ENCODE results near the gene GBX2.
"Not testable (repeated sequence)": the region's sequence is repeated elsewhere in the genome, so short reads cannot be mapped to it uniquely, and the experiment has no call there.

Gene GBX2

DNA sequence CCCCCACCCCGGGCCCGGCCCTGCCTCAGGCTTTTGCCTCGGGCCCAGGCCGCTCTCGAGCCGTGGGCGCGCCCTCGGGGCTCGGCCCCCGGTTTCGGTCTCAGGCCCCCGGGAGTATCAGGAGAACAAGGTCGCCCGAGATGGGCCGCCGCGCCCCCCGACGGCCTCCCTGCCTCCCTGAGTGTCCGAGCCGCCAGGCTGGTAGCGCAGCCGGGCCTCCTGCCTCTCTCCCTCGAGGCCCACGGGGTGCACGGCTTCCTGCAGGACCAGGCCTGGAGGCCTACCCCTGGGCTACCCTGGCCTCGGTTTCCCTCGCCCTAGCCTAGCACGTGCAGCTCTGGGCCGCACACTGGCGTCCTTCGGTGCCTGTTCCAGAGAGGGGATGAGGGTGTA lies 8.4 kb downstream of the GBX2 start:
- no peaks in the 10 kb centered on the region for H3K36me3 ChIP-seq (ENCODE audit: control insufficient read depth in 1 of 2, insufficient read depth in 2 of 2, low read length in 2 of 2)
- no peak overlapping the region for H3K27ac ChIP-seq (ENCODE audit: low read length)
- peaks cover 34% of the 10 kb centered on the region for H3K27me3 ChIP-seq (ENCODE audit: low read depth, low read length)
- no peak overlapping the region for H3K4me3 ChIP-seq (ENCODE audit: low read depth in 1 of 2, low read length in 2 of 2)
- no peaks in the 10 kb centered on the region for H3K9me3 ChIP-seq (ENCODE audit: control insufficient read depth in 1 of 2, low read length in 2 of 2)
- peaks cover 0 to 18% of the 10 kb centered on the region in 2 donors for H3K4me1 ChIP-seq (ENCODE audit: control insufficient read depth in 1 of 2, insufficient read depth in 2 of 2, low read length in 2 of 2)

DNA sequence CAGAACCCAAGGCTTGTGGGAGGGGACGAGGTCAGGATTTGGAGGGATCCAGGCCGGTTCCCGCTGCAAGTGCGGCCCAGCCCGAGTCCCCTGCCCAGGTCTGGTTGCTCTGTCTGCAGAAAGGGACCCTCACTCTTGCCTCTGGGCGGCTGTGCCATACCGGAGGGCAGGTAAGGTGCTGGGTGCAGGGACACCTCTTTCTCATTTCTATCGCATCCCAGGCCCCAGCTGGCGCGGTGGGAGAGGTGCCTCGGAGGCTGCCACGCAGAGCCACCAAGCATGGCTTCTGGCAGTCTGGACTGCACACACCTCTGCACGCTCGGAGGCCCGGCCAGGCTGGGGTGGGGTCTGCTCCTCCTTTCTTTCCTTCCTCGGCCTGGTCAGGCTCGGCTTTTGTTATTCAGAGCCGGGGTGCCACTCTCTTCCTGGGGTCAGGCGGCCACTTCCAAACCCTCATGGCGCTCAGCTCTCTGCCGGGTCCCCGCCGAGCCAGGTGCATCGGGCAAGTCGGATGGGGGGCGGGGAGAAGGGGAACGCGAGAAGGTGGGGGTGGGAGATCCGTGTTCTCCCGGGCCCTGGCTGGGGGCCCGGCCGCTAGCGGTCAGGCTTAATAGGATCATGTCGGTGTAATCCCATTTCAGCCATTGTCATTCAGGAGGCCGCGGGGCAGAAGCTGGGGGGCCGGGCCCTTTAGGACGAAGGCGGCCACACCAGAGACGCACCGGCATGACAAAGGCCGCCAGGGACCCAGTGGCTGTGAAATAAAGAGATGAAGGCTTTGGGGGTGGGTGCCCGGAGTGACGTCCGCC lies 9.0 kb downstream of the GBX2 start:
- H3K4me1 ChIP-seq (ENCODE audit: control insufficient read depth in 1 of 2, insufficient read depth in 2 of 2, low read length in 2 of 2): peaks cover 0 to 12% of the 10 kb centered on the region in 2 donors
- H3K27ac ChIP-seq (ENCODE audit: low read length): no peak overlapping the region
- H3K36me3 ChIP-seq (ENCODE audit: control insufficient read depth in 1 of 2, insufficient read depth in 2 of 2, low read length in 2 of 2): no peaks in the 10 kb centered on the region
- H3K4me3 ChIP-seq (ENCODE audit: low read depth in 1 of 2, low read length in 2 of 2): no peak overlapping the region
- H3K9me3 ChIP-seq (ENCODE audit: control insufficient read depth in 1 of 2, low read length in 2 of 2): no peaks in the 10 kb centered on the region
- H3K27me3 ChIP-seq (ENCODE audit: low read depth, low read length): peaks cover 29% of the 10 kb centered on the region

DNA sequence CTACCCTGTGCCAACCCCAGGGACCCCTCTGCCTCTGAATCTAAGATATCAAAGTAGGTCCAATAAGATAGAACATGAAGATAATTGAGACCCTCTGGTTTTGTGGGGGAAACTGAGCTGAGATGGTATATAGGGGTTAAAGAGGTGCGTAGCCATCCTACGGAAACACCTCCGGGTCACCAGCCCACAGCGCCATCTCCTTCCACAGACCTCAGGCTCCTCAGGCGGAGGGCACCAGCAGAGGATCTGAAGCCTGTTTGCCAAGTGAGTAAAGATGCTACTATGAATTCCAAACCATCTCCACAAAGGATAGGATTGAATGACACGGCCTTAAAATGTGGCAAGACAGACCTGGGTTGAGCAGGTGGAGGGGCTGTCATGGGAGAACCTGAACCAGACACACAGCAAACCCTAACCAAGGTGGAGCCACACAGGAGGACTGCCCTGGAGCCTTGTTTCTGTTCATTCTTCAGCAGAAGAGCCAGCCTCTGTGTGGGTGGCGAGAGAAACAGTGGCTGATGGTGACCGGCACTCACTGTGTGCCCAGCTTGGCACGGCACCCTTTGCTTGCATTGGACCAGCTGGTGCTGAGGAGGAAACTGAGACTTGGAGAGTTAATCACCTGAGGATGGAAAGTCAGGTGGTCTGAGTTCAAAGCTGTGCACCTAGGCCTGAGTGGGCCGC lies 10.2 kb downstream of the GBX2 start:
- no peaks in the 10 kb centered on the region for H3K36me3 ChIP-seq (ENCODE audit: control insufficient read depth in 1 of 2, insufficient read depth in 2 of 2, low read length in 2 of 2)

DNA sequence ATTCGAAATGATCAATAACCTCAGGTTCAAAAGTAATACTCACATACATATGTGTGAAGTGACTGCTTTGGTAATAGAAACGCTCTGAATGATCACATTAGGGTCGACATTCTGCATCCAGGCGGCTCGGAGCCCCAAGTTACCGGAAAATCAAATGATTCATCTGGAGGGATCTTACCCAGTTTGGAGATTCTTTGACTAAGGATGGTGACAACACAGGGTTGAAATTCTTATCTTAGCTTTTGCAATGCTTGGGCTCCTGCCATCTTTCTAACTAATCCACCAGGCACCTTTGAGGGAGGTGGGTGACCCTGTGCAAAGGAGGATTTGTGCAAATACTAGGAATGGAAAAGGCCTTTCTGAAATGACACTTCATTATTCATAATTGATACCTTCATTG lies 10.8 kb downstream of the GBX2 start:
- no peaks in the 10 kb centered on the region for H3K4me1 ChIP-seq (ENCODE audit: control insufficient read depth in 1 of 2, insufficient read depth in 2 of 2, low read length in 2 of 2)
- no peak overlapping the region for H3K4me3 ChIP-seq (ENCODE audit: low read depth in 1 of 2, low read length in 2 of 2)
- peaks cover 0 to 7% of the 10 kb centered on the region in 2 donors for H3K9me3 ChIP-seq (ENCODE audit: control insufficient read depth in 1 of 2, low read length in 2 of 2)
- no peaks in the 10 kb centered on the region for H3K36me3 ChIP-seq (ENCODE audit: control insufficient read depth in 1 of 2, insufficient read depth in 2 of 2, low read length in 2 of 2)
- no peak overlapping the region for H3K27ac ChIP-seq (ENCODE audit: low read length)
- H3K27me3 ChIP-seq (ENCODE audit: low read depth, low read length): peaks cover 13% of the 10 kb centered on the region

More for the DNA sequence above, 10.2 kb downstream of the GBX2 start:
- H3K27me3 ChIP-seq (ENCODE audit: low read depth, low read length): peaks cover 19% of the 10 kb centered on the region
- no peak overlapping the region for H3K4me3 ChIP-seq (ENCODE audit: low read depth in 1 of 2, low read length in 2 of 2)
- peaks cover 0 to 4% of the 10 kb centered on the region in 2 donors for H3K9me3 ChIP-seq (ENCODE audit: control insufficient read depth in 1 of 2, low read length in 2 of 2)
- no peak overlapping the region for H3K27ac ChIP-seq (ENCODE audit: low read length)
- H3K4me1 ChIP-seq (ENCODE audit: control insufficient read depth in 1 of 2, insufficient read depth in 2 of 2, low read length in 2 of 2): no peaks in the 10 kb centered on the region

DNA sequence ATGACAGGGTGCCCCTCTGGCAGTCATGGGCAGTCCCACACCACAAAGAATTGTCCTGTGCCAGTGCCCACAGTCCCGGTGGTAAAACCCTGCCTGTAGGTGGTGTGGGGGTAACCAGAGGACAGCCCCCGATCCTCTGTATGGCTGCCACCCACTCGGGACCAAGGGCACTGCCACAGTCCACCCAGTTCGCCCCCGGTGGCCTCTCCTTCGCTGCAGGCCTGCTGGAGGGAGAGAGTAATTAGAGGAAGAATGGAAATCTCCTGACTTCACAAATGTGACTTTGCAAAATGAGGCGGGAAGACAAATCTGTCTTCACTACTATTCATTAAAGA lies 11.4 kb downstream of the GBX2 start:
- Histone ChIP-seq H3K9me3 (ENCODE audit: control insufficient read depth in 1 of 2, low read length in 2 of 2) (peaks cover 0 to 10% of the 10 kb centered on the region in 2 donors), H3K27me3 (ENCODE audit: low read depth, low read length) (peaks cover 8% of the 10 kb centered on the region), H3K4me1 (ENCODE audit: control insufficient read depth in 1 of 2, insufficient read depth in 2 of 2, low read length in 2 of 2) (no peaks in the 10 kb centered on the region), H3K4me3 (ENCODE audit: low read depth in 1 of 2, low read length in 2 of 2) (no peak overlapping the region), H3K36me3 (ENCODE audit: control insufficient read depth in 1 of 2, insufficient read depth in 2 of 2, low read length in 2 of 2) (no peaks in the 10 kb centered on the region), H3K27ac (ENCODE audit: low read length) (no peak overlapping the region)

DNA sequence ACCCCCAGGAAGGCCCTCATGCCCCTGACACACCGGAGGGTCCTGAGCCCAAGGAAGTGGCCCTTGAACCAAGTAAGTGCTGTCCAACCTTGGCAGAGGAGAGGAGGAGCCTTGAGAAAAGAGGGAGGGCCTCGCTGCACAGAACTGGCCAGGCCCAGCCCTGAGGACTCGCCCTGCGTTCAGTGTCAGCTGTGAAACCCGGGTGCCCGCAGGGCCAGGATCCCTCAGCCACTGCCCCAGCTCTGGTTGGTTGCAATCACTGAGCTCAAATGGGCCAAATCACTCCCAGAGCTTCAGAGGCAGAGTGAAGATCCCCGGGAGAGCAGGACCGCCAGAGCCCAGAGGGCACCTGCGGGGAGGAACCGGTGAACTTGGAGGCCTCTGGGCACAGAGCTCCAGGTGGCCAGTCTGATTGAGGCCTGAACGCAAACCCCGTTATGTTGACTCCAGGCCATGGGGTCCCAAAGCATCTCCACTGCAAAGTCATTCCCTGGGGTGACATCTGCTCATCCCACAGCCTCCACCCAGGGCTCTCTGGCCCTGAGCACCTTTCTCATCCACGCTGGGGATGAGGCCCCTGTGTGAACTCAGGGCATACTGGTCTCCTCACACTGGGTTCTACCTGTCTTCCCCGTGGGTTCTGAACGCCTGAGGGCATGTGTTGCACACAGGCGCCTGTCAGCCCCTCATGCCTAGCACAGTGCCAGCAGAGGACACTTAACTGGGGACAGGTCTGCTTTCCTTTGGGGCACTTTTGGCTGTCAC lies 11.9 kb downstream of the GBX2 start:
- peaks cover 2% of the 10 kb centered on the region for H3K27me3 ChIP-seq (ENCODE audit: low read depth, low read length)
- H3K36me3 ChIP-seq (ENCODE audit: control insufficient read depth in 1 of 2, insufficient read depth in 2 of 2, low read length in 2 of 2): no peaks in the 10 kb centered on the region
- H3K4me3 ChIP-seq (ENCODE audit: low read depth in 1 of 2, low read length in 2 of 2): no peak overlapping the region
- peaks cover 0 to 10% of the 10 kb centered on the region in 2 donors for H3K9me3 ChIP-seq (ENCODE audit: control insufficient read depth in 1 of 2, low read length in 2 of 2)
- H3K27ac ChIP-seq (ENCODE audit: low read length): no peak overlapping the region
- no peaks in the 10 kb centered on the region for H3K4me1 ChIP-seq (ENCODE audit: control insufficient read depth in 1 of 2, insufficient read depth in 2 of 2, low read length in 2 of 2)

DNA sequence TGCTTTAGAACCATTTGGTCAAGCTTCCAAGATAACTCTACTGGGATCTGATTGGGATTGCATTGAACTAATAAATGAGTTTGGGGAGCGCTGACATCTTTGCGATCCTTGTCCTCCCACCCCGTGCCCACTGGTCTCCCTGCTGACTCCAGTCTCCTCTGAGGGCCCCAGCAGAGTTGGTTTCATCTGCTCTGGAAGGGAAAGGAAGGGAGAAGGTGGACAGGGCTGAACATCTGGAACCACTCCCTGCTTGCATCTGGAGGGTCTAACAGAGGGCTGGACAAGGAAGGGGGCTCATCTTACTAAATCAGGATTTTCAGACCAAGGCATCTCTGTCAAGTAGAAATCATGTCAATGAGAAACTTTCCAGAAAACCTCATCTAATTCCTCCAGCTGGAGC lies 12.8 kb downstream of the GBX2 start:
- Histone ChIP-seq H3K4me1 (ENCODE audit: control insufficient read depth in 1 of 2, insufficient read depth in 2 of 2, low read length in 2 of 2) (no peaks in the 10 kb centered on the region), H3K4me3 (ENCODE audit: low read depth in 1 of 2, low read length in 2 of 2) (no peak overlapping the region), H3K27ac (ENCODE audit: low read length) (no peak overlapping the region), H3K27me3 (ENCODE audit: low read depth, low read length) (no peaks in the 10 kb centered on the region), H3K9me3 (ENCODE audit: control insufficient read depth in 1 of 2, low read length in 2 of 2) (peaks cover 4 to 10% of the 10 kb centered on the region in 2 donors), H3K36me3 (ENCODE audit: control insufficient read depth in 1 of 2, insufficient read depth in 2 of 2, low read length in 2 of 2) (no peaks in the 10 kb centered on the region)

DNA sequence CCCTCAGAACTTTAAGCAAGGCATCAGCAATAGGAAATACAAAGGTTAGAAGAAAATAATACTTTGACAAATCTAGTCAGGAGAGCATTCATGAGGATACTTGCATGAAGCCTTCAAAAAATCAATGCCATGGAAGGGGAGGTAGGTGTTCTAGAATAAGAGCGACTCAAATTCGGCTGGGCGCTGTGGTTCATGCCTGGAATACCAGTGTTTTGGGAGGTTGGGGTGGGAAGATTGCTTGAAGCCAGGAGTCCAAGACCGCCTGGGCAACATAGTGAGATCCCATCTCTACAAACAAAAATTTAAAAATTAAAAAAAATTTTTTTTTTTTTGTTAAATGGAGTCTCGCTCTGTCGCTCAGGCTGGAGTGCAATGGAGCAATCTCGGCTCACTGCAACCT lies 21.8 kb downstream of the GBX2 start:
- Histone ChIP-seq H3K4me3 (ENCODE audit: low read depth in 1 of 2, low read length in 2 of 2) (no peak overlapping the region), H3K27ac (ENCODE audit: low read length) (no peak overlapping the region), H3K27me3 (ENCODE audit: low read depth, low read length) (no peaks in the 10 kb centered on the region), H3K9me3 (ENCODE audit: control insufficient read depth in 1 of 2, low read length in 2 of 2) (peaks cover 0 to 5% of the 10 kb centered on the region in 2 donors), H3K4me1 (ENCODE audit: control insufficient read depth in 1 of 2, insufficient read depth in 2 of 2, low read length in 2 of 2) (no peaks in the 10 kb centered on the region), H3K36me3 (ENCODE audit: control insufficient read depth in 1 of 2, insufficient read depth in 2 of 2, low read length in 2 of 2) (no peaks in the 10 kb centered on the region)

DNA sequence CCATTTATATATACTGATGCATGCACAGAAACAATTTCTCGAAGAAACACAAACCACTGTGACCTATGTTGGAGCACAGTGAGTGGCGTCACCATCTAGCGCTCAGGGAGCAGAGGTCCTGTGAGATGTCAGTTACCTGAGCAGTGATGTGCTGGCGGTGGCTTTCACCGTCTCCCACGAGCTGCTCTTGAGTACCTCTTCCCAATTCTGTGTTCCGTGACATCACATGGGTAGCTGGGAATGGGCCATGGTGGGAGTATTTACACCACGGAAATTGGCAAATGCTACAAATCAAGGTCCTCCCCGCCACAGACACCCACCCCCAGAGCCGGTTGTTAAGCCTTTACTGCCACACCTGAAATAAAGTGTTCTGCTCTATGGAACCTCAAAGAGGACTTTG lies 24.4 kb downstream of the GBX2 start:
- Histone ChIP-seq H3K9me3 (ENCODE audit: control insufficient read depth in 1 of 2, low read length in 2 of 2) (no peaks in the 10 kb centered on the region), H3K4me3 (ENCODE audit: low read depth in 1 of 2, low read length in 2 of 2) (no peak overlapping the region), H3K27me3 (ENCODE audit: low read depth, low read length) (no peaks in the 10 kb centered on the region), H3K4me1 (ENCODE audit: control insufficient read depth in 1 of 2, insufficient read depth in 2 of 2, low read length in 2 of 2) (no peaks in the 10 kb centered on the region), H3K36me3 (ENCODE audit: control insufficient read depth in 1 of 2, insufficient read depth in 2 of 2, low read length in 2 of 2) (no peaks in the 10 kb centered on the region), H3K27ac (ENCODE audit: low read length) (no peak overlapping the region)

DNA sequence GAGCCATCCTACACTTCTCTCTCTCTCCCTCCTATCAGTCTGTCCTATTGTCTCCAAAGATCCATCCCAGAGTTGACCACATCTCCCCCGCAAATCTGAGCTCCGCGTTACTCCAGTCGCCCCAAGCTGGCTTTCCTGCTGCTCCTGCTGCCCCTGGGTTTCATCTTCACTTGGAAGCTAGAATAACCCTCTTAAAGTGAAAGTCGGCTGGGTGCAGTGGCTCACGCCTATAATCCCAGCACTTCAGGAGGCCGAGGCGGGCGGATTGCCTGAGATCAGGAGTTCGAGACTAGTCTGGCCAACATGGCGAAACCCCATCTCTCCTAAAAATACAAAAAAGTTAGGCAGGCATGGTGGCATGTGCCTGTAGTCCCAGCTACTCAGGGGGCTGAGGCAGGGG lies 26.6 kb downstream of the GBX2 start:
- H3K27me3 ChIP-seq (ENCODE audit: low read depth, low read length); H3K9me3 ChIP-seq (ENCODE audit: control insufficient read depth in 1 of 2, low read length in 2 of 2); H3K36me3 ChIP-seq (ENCODE audit: control insufficient read depth in 1 of 2, insufficient read depth in 2 of 2, low read length in 2 of 2); H3K4me1 ChIP-seq (ENCODE audit: control insufficient read depth in 1 of 2, insufficient read depth in 2 of 2, low read length in 2 of 2); H3K4me3 ChIP-seq (ENCODE audit: low read depth in 1 of 2, low read length in 2 of 2); H3K27ac ChIP-seq (ENCODE audit: low read length): not testable (repeated sequence)

DNA sequence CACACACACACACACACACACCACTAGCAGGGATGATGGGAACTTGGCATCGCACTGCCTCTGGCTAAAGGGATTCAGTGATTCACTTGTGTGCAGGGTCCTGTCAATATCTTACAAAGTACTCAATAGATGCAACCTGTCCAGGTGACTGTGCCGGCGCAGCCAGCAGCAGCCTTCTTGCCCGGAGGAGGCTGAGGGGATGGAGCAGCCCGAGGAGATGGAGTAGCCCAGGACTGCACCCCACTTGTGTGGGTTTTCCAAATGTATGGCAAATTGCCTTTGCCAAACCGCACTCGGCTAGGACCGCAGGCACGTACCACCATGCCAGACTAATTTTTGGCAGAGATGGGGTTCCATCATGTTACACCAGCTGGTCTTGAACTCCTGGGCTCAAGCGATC lies 31.1 kb downstream of the GBX2 start:
- H3K27ac ChIP-seq (ENCODE audit: low read length): no peak overlapping the region
- H3K27me3 ChIP-seq (ENCODE audit: low read depth, low read length): no peaks in the 10 kb centered on the region
- H3K9me3 ChIP-seq (ENCODE audit: control insufficient read depth in 1 of 2, low read length in 2 of 2): no peaks in the 10 kb centered on the region
- H3K36me3 ChIP-seq (ENCODE audit: control insufficient read depth in 1 of 2, insufficient read depth in 2 of 2, low read length in 2 of 2): peaks cover 0 to 4% of the 10 kb centered on the region in 2 donors
- no peak overlapping the region for H3K4me3 ChIP-seq (ENCODE audit: low read depth in 1 of 2, low read length in 2 of 2)
- no peaks in the 10 kb centered on the region for H3K4me1 ChIP-seq (ENCODE audit: control insufficient read depth in 1 of 2, insufficient read depth in 2 of 2, low read length in 2 of 2)
